WTC11 (cell line): ENCODE data around the gene CCSER1. TPM values are rescaled to one million over a fixed set of nuclear protein-coding genes. Genes with fewer than 3 reads are reported as not detected.
A peak's percentile ranks its signal among the peaks of the same experiment; 100 is the strongest.

Experiments
- ATAC-seq: fragments of 200-7000 bp; cut with Tn5 transposase; 2 replicates; pipeline ENCODE4 v1.10.0; 2021; ENCODE audit warnings: mild to moderate bottlenecking, moderate library complexity
- CTCF ChIA-PET: fragments of 300-600 bp; sonication (Branson Sonifier 250); formaldehyde crosslinking; loops from one replicate; lab custom pipeline; 2021; ENCODE audit warnings: antibody characterized with exemption; lab: Charles Lee
- POLR2A ChIA-PET: fragments of 350-600 bp; sonication (Branson Sonifier 250); formaldehyde crosslinking; loops from one replicate; lab custom pipeline; 2021; ENCODE audit warnings: antibody characterized with exemption; lab: Charles Lee
- DNase-seq: peaks from one replicate; pipeline ENCODE4 v3.0.0; 2021; ENCODE audit warnings: low spot score
- H3K27ac Mint-ChIP-seq: 2 replicates; pipeline ENCODE4 v1.8.0; 2021; ENCODE audit warnings: mixed read lengths
- H3K27me3 Mint-ChIP-seq: 2 replicates; pipeline ENCODE4 v1.8.0; 2021; ENCODE audit warnings: low read depth, mild to moderate bottlenecking, moderate library complexity, mixed read lengths
- H3K36me3 Mint-ChIP-seq: 2 replicates; pipeline ENCODE4 v1.8.0; 2021; ENCODE audit warnings: mixed read lengths
- H3K4me1 Mint-ChIP-seq: 2 replicates; pipeline ENCODE4 v1.8.0; 2022; ENCODE audit warnings: mixed read lengths
- H3K4me3 Mint-ChIP-seq: 2 replicates; pipeline ENCODE4 v1.8.0; 2021; ENCODE audit warnings: mild to moderate bottlenecking, moderate library complexity, mixed read lengths
- H3K9me3 Mint-ChIP-seq: 2 replicates; pipeline ENCODE4 v1.8.0; 2021; ENCODE audit warnings: mixed read lengths
- ARID4B ChIP-seq: sonication (generic); formaldehyde crosslinking; IDR thresholded peaks from 2 replicates; pipeline ENCODE4 v1.8.0; 2023; ENCODE audit warnings: missing genetic modification reagents, mild to moderate bottlenecking, borderline replicate concordance
- ATF3 ChIP-seq: sonication (generic); formaldehyde crosslinking; conservative IDR thresholded peaks from 2 replicates; pipeline ENCODE4 v1.8.1; 2022; ENCODE audit warnings: mild to moderate bottlenecking, missing genetic modification reagents
- E2F5 ChIP-seq: sonication (generic); formaldehyde crosslinking; IDR thresholded peaks from 2 replicates; pipeline ENCODE4 v1.8.1; 2022; ENCODE audit warnings: mild to moderate bottlenecking, moderate library complexity, missing genetic modification reagents
- HMGA2 ChIP-seq: fragments of 250-450 bp; sonication (Bioruptor Pico); IDR thresholded peaks from 2 replicates; pipeline ENCODE4 v1.4.0; 2021; ENCODE audit warnings: mild to moderate bottlenecking, moderate library complexity
- MYBL2 ChIP-seq: sonication (generic); formaldehyde crosslinking; IDR thresholded peaks from 2 replicates; pipeline ENCODE4 v1.8.1; 2023; ENCODE audit warnings: mild to moderate bottlenecking, moderate library complexity, missing genetic modification reagents
- PRRX2 ChIP-seq: fragments of 250-450 bp; sonication (Bioruptor Pico); IDR thresholded peaks from 2 replicates; pipeline ENCODE4 v1.8.0; 2021; ENCODE audit warnings: mild to moderate bottlenecking
- SMAD3 ChIP-seq: sonication (generic); formaldehyde crosslinking; IDR thresholded peaks from 2 replicates; pipeline ENCODE4 v1.8.0; 2022; ENCODE audit warnings: missing genetic modification reagents, mild to moderate bottlenecking, borderline replicate concordance
- TEAD1 ChIP-seq: sonication (generic); formaldehyde crosslinking; IDR thresholded peaks from 2 replicates; pipeline ENCODE4 v1.8.0; 2022; ENCODE audit warnings: mild to moderate bottlenecking, missing genetic modification reagents
- ZNF232 ChIP-seq: sonication (generic); formaldehyde crosslinking; IDR thresholded peaks from 2 replicates; pipeline ENCODE4 v1.8.0; 2022; ENCODE audit warnings: mild to moderate bottlenecking, missing genetic modification reagents
- ZNF263 ChIP-seq: sonication (generic); formaldehyde crosslinking; IDR thresholded peaks from 2 replicates; pipeline ENCODE4 v1.8.1; 2022; ENCODE audit warnings: low read depth, mild to moderate bottlenecking, moderate library complexity, missing genetic modification reagents
- ZNF532 ChIP-seq: fragments of 250-450 bp; sonication (Bioruptor Pico); IDR thresholded peaks from 2 replicates; pipeline ENCODE4 v1.9.0; 2021; ENCODE audit warnings: mild to moderate bottlenecking, borderline replicate concordance
- total RNA-seq: library from RNA; stranded (reverse); gene quantifications from 3 replicates; pipeline ENCODE4 v1.2.3, GENCODE V29; 2021
- TF ChIP-seq, protein P1 (sequence below): sonication (generic); formaldehyde crosslinking; IDR thresholded peaks from 2 replicates; pipeline ENCODE4 v1.8.1; 2023; ENCODE audit warnings: mild to moderate bottlenecking, moderate library complexity, missing genetic modification reagents

The CCSER1 gene
- total RNA-seq, 1 experiment from 2014 or later: 0.87 TPM

- DNase-seq (no peak), ATAC-seq (peak; percentile 36; the same call in 1 of the 2 replicates)
- ChIA-PET CTCF (no interaction called here), POLR2A (interaction anchor here (0.6 kb wide), 1 partner anchor 504 kb away, joined by 3 read pairs; no protein-coding TSS in a partner anchor)
- TF ChIP-seq ATF3 (CRISPR knock-in tag): no peak
- TF ChIP-seq HMGA2 (CRISPR knock-in tag): no peak
- TF ChIP-seq ZNF263 (CRISPR knock-in tag): no peak
- no peak for TF ChIP-seq ARID4B
- TF ChIP-seq, protein P1, sequence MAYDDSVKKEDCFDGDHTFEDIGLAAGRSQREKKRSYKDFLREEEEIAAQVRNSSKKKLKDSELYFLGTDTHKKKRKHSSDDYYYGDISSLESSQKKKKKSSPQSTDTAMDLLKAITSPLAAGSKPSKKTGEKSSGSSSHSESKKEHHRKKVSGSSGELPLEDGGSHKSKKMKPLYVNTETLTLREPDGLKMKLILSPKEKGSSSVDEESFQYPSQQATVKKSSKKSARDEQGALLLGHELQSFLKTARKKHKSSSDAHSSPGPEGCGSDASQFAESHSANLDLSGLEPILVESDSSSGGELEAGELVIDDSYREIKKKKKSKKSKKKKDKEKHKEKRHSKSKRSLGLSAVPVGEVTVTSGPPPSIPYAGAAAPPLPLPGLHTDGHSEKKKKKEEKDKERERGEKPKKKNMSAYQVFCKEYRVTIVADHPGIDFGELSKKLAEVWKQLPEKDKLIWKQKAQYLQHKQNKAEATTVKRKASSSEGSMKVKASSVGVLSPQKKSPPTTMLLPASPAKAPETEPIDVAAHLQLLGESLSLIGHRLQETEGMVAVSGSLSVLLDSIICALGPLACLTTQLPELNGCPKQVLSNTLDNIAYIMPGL (CRISPR knock-in tag): no peak
- no peak for TF ChIP-seq SMAD3 (CRISPR knock-in tag)
- no peak for TF ChIP-seq PRRX2 (CRISPR knock-in tag)
- TF ChIP-seq TEAD1 (CRISPR knock-in tag): no peak
- no peak for TF ChIP-seq MYBL2 (CRISPR knock-in tag)
- Mint-ChIP-seq H3K9me3 (no peaks in the 10 kb centered on the region), H3K27ac (no peak overlapping the region), H3K36me3 (no peaks in the 10 kb centered on the region), H3K27me3 (no peaks in the 10 kb centered on the region; the same call in 1 of the 2 replicates), H3K4me3 (no peak overlapping the region), H3K4me1 (0 out of 2 replicates have a peak, but pooled peaks cover 4% of the 10 kb centered on the region)
Observed at GRCh38 chr4:90137555-90137954, 10.4 kb downstream of the CCSER1 start.

DNA sequence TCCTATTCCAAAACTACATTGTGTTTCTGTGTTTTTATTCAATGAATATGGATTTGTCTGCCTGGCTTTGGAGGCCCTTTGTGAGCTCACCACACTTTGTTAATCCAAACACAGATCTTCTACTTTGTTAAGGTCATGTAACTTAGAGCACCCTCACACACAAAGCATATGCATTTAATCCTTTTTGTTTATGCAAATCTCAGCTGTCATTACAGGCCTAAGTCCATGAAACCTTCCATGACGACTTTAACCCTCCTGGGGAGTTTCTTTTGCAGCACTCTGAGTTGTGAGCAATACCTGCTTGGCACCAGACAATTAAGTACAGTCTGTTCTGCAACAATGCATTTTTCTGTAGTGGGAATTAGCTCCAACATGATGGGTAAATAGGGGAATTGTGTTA is 14.9 kb downstream of the CCSER1 start:
- no peaks in the 10 kb centered on the region for H3K36me3 Mint-ChIP-seq
- no peaks in the 10 kb centered on the region for H3K9me3 Mint-ChIP-seq
- H3K27ac Mint-ChIP-seq: no peak overlapping the region
- H3K27me3 Mint-ChIP-seq: no peaks in the 10 kb centered on the region
- ChIA-PET CTCF (no interaction called here), POLR2A (no interaction called here)
- DNase-seq (no peak), ATAC-seq (no peak)
- peaks cover 7% of the 10 kb centered on the region for H3K4me1 Mint-ChIP-seq
- TF ChIP-seq TEAD1 (CRISPR knock-in tag): no peak
- no peak for TF ChIP-seq E2F5 (CRISPR knock-in tag)
- no peak for TF ChIP-seq ZNF232 (CRISPR knock-in tag)
- TF ChIP-seq ZNF532 (CRISPR knock-in tag): no peak
- H3K4me3 Mint-ChIP-seq: no peak overlapping the region
